ENCODE measurements around the gene ATXN1.

Gene ATXN1

GRCh38 chr6:16252686-16253299, 508.5 kb downstream of the ATXN1 start:
- no peak overlapping the region for H3K4me3 ChIP-seq (ENCODE audit: low read length)
- no peak overlapping the region for H3K9ac ChIP-seq (ENCODE audit: low read length)
- H3K9me3 ChIP-seq (ENCODE audit: control insufficient read depth, low read length): no peaks in the 10 kb centered on the region
- no peaks in the 10 kb centered on the region for H3K27me3 ChIP-seq (ENCODE audit: control insufficient read depth, insufficient read depth, low read length)
- no peaks in the 10 kb centered on the region for H3K36me3 ChIP-seq (ENCODE audit: control insufficient read depth, insufficient read depth, low read length)
- H3K4me1 ChIP-seq (ENCODE audit: control insufficient read depth, insufficient read depth, low read length): peaks cover 9% of the 10 kb centered on the region

- H3K4me1 ChIP-seq (ENCODE audit: control insufficient read depth, insufficient read depth, low read length): peaks cover 9% of the 10 kb centered on the region
- H3K4me3 ChIP-seq (ENCODE audit: low read length): no peak overlapping the region
- H3K36me3 ChIP-seq (ENCODE audit: control insufficient read depth, insufficient read depth, low read length): no peaks in the 10 kb centered on the region
- no peaks in the 10 kb centered on the region for H3K27me3 ChIP-seq (ENCODE audit: control insufficient read depth, insufficient read depth, low read length)
- no peak overlapping the region for H3K9ac ChIP-seq (ENCODE audit: low read length)
- H3K9me3 ChIP-seq (ENCODE audit: control insufficient read depth, low read length): no peaks in the 10 kb centered on the region
Measured at GRCh38 chr6:16251706-16252105, 509.6 kb downstream of the ATXN1 start.

- Histone ChIP-seq H3K4me1 (ENCODE audit: control insufficient read depth, insufficient read depth, low read length) (peaks cover 15% of the 10 kb centered on the region), H3K27me3 (ENCODE audit: control insufficient read depth, insufficient read depth, low read length) (no peaks in the 10 kb centered on the region), H3K9ac (ENCODE audit: low read length) (no peak overlapping the region), H3K4me3 (ENCODE audit: low read length) (no peak overlapping the region), H3K36me3 (ENCODE audit: control insufficient read depth, insufficient read depth, low read length) (no peaks in the 10 kb centered on the region), H3K9me3 (ENCODE audit: control insufficient read depth, low read length) (no peaks in the 10 kb centered on the region)
Measured at GRCh38 chr6:16249971-16250370, 511.3 kb downstream of the ATXN1 start.
